Upper lobe of left lung (tissue), 4 donors: Measurements from ENCODE around the gene SNED1.

Source experiments
- POLR2AphosphoS5 ChIP-seq, 2 donors: sonication (generic); formaldehyde crosslinking; IDR thresholded peaks; one replicate each; pipeline ENCODE4 v1.5.1; 2017; ENCODE audit warnings: antibody characterized with exemption in 2 of 2
- TF ChIP-seq, protein P1 (sequence below), 6 experiments: fragments of 450-650 bp in 4 of 6; fragments of 200-600 bp in 2 of 6; sonication (generic) in 2 of 6; IDR thresholded peaks; one replicate each; pipeline ENCODE4 v1.5.1; 2016 to 2019; ENCODE audit warnings: antibody characterized with exemption in 6 of 6

GRCh38 chr2:241035142-241035817, 36.9 kb downstream of the SNED1 start:
- TF ChIP-seq, protein P1, sequence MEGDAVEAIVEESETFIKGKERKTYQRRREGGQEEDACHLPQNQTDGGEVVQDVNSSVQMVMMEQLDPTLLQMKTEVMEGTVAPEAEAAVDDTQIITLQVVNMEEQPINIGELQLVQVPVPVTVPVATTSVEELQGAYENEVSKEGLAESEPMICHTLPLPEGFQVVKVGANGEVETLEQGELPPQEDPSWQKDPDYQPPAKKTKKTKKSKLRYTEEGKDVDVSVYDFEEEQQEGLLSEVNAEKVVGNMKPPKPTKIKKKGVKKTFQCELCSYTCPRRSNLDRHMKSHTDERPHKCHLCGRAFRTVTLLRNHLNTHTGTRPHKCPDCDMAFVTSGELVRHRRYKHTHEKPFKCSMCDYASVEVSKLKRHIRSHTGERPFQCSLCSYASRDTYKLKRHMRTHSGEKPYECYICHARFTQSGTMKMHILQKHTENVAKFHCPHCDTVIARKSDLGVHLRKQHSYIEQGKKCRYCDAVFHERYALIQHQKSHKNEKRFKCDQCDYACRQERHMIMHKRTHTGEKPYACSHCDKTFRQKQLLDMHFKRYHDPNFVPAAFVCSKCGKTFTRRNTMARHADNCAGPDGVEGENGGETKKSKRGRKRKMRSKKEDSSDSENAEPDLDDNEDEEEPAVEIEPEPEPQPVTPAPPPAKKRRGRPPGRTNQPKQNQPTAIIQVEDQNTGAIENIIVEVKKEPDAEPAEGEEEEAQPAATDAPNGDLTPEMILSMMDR (IDR thresholded peaks at IDR 0.05) = no peak
- no peak for TF ChIP-seq POLR2AphosphoS5 (IDR thresholded peaks at IDR 0.05)
